GM23338 (cell line): Measurements from ENCODE around the gene GLRB. TPM values are rescaled to one million over a fixed set of nuclear protein-coding genes. Genes with fewer than 3 reads are reported as not detected.

ENCODE experiments used
- ATAC-seq: fragments of 200-7000 bp; cut with Tn5 transposase; 3 replicates; pipeline ENCODE4 v1.9.1; 2020
- DNase-seq: peaks from one replicate; pipeline ENCODE4 v3.0.0-alpha.2; 2015; ENCODE audit warnings: low spot score
- H2AFZ ChIP-seq: fragments of 200-600 bp; sonication (generic); 2 replicates; pipeline ENCODE4 v1.8.0; 2016; ENCODE audit warnings: antibody characterized with exemption, mild to moderate bottlenecking, moderate library complexity
- H3F3A ChIP-seq: fragments of 200-600 bp; sonication (generic); replicated peaks from 2 replicates; pipeline ENCODE4 v1.8.0; 2017; ENCODE audit warnings: antibody characterized with exemption, mixed run types, low read depth
- H3K27ac ChIP-seq: fragments of 200-600 bp; sonication (generic); 2 replicates; pipeline ENCODE4 v1.6.1; 2016; ENCODE audit warnings: low read depth
- H3K27me3 ChIP-seq: fragments of 200-600 bp; sonication (generic); 2 replicates; pipeline ENCODE4 v1.8.0; 2016; ENCODE audit warnings: mild to moderate bottlenecking, mixed run types, moderate library complexity; ENCODE audit not compliant: insufficient read depth
- H3K36me3 ChIP-seq: fragments of 200-600 bp; sonication (generic); 2 replicates; pipeline ENCODE4 v1.8.0; 2016; ENCODE audit warnings: mild to moderate bottlenecking; ENCODE audit not compliant: insufficient read depth
- H3K4me1 ChIP-seq: fragments of 200-600 bp; sonication (generic); 2 replicates; pipeline ENCODE4 v1.8.0; 2016; ENCODE audit warnings: mild to moderate bottlenecking, moderate library complexity; ENCODE audit not compliant: insufficient read depth
- H3K4me2 ChIP-seq: fragments of 200-600 bp; sonication (generic); 2 replicates; pipeline ENCODE4 v1.7.1; 2017; ENCODE audit warnings: mixed run types
- H3K4me3 ChIP-seq: fragments of 200-600 bp; sonication (generic); 2 replicates; pipeline ENCODE4 v1.6.1; 2016; ENCODE audit warnings: mixed run types
- H3K79me2 ChIP-seq: fragments of 200-600 bp; sonication (generic); replicated peaks from 2 replicates; pipeline ENCODE4 v1.8.0; 2017; ENCODE audit warnings: mild to moderate bottlenecking; ENCODE audit not compliant: insufficient read depth
- H3K9me2 ChIP-seq: fragments of 200-600 bp; sonication (generic); 2 replicates; pipeline ENCODE4 v1.8.0; 2017; ENCODE audit not compliant: insufficient read depth
- H4K20me1 ChIP-seq: fragments of 200-600 bp; sonication (generic); replicated peaks from 2 replicates; pipeline ENCODE4 v1.8.0; 2017; ENCODE audit warnings: mild to moderate bottlenecking; ENCODE audit not compliant: insufficient read depth
- H3K27ac Mint-ChIP-seq: 2 replicates; pipeline ENCODE4 v1.8.0; 2020; ENCODE audit warnings: inconsistent platforms, mild to moderate bottlenecking, moderate library complexity, mixed read lengths
- H3K27me3 Mint-ChIP-seq: 3 replicates; pipeline ENCODE4 v1.8.0; 2022; ENCODE audit warnings: low read depth, mild to moderate bottlenecking, moderate library complexity, mixed read lengths, inconsistent platforms; ENCODE audit not compliant: insufficient read depth, poor library complexity
- H3K36me3 Mint-ChIP-seq: 3 replicates; pipeline ENCODE4 v1.8.0; 2021; ENCODE audit warnings: low read depth, mild to moderate bottlenecking, inconsistent platforms, moderate library complexity, mixed read lengths
- H3K4me1 Mint-ChIP-seq: 3 replicates; pipeline ENCODE4 v1.8.0; 2020; ENCODE audit warnings: mild to moderate bottlenecking, inconsistent platforms, mixed read lengths
- H3K4me3 Mint-ChIP-seq: 3 replicates; pipeline ENCODE4 v1.8.0; 2021; ENCODE audit warnings: moderate library complexity, mild to moderate bottlenecking, inconsistent platforms, mixed read lengths
- H3K9me3 Mint-ChIP-seq: 3 replicates; pipeline ENCODE4 v1.8.0; 2020; ENCODE audit warnings: moderate library complexity, mild to moderate bottlenecking, inconsistent platforms, mixed read lengths
- CREB1 ChIP-seq: fragments of 250-450 bp; sonication (Bioruptor Pico); IDR thresholded peaks from 2 replicates; pipeline ENCODE4 v1.5.0; 2020; ENCODE audit warnings: low read depth, mild to moderate bottlenecking, moderate library complexity
- CTCF ChIP-seq, 2 experiments: fragments of 200-600 bp in 1 of 2; sonication (generic) in 1 of 2; conservative IDR thresholded peaks; 2 replicates each; pipeline versions ENCODE4 v1.5.1 to v1.6.1; 2016 to 2017; ENCODE audit warnings: antibody characterized with exemption in 2 of 2, low read depth in 2 of 2, mild to moderate bottlenecking in 2 of 2, moderate library complexity in 1 of 2
- EZH2phosphoT487 ChIP-seq: fragments of 200-600 bp; sonication (generic); IDR thresholded peaks from one replicate; pipeline ENCODE4 v1.8.1; 2018; ENCODE audit warnings: antibody characterized with exemption; ENCODE audit not compliant: unreplicated experiment
- POLR2AphosphoS5 ChIP-seq: IDR thresholded peaks from 2 replicates; pipeline ENCODE4 v1.6.1; 2016; ENCODE audit warnings: antibody characterized with exemption, low read depth
- ZNF114 ChIP-seq: fragments of 250-450 bp; sonication (Bioruptor Pico); IDR thresholded peaks from 2 replicates; pipeline ENCODE4 v1.5.0; 2020; ENCODE audit warnings: mild to moderate bottlenecking, moderate library complexity
- polyA plus RNA-seq: library from polyadenylated mRNA; unstranded; fragments of >200 nt; fragmentation: Nextera tagmentation; extraction: Ambion mirVana; gene quantifications from 2 replicates; pipeline ENCODE4 v1.2.1, GENCODE V29; 2016
- total RNA-seq: library from RNA; depleted of rRNA; stranded (reverse); fragments of >200 nt; shearing (Covaris generic); gene quantifications from 2 replicates; pipeline ENCODE4 v1.2.3, GENCODE V29; 2014
- TF ChIP-seq, protein P1 (sequence below): IDR thresholded peaks from one replicate; pipeline ENCODE4 v1.6.1; 2018; ENCODE audit warnings: antibody characterized with exemption; ENCODE audit not compliant: unreplicated experiment

The GLRB gene
- total and polyA plus RNA-seq, 2 experiments from 2014 or later, result 1.0 to 1.3 TPM

GRCh38 chr4:157185363-157185762, 109.4 kb downstream of the GLRB start (continued):
- TF ChIP-seq EZH2phosphoT487, result no peak
- TF ChIP-seq, protein P1, sequence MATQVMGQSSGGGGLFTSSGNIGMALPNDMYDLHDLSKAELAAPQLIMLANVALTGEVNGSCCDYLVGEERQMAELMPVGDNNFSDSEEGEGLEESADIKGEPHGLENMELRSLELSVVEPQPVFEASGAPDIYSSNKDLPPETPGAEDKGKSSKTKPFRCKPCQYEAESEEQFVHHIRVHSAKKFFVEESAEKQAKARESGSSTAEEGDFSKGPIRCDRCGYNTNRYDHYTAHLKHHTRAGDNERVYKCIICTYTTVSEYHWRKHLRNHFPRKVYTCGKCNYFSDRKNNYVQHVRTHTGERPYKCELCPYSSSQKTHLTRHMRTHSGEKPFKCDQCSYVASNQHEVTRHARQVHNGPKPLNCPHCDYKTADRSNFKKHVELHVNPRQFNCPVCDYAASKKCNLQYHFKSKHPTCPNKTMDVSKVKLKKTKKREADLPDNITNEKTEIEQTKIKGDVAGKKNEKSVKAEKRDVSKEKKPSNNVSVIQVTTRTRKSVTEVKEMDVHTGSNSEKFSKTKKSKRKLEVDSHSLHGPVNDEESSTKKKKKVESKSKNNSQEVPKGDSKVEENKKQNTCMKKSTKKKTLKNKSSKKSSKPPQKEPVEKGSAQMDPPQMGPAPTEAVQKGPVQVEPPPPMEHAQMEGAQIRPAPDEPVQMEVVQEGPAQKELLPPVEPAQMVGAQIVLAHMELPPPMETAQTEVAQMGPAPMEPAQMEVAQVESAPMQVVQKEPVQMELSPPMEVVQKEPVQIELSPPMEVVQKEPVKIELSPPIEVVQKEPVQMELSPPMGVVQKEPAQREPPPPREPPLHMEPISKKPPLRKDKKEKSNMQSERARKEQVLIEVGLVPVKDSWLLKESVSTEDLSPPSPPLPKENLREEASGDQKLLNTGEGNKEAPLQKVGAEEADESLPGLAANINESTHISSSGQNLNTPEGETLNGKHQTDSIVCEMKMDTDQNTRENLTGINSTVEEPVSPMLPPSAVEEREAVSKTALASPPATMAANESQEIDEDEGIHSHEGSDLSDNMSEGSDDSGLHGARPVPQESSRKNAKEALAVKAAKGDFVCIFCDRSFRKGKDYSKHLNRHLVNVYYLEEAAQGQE, result no peak

- Mint-ChIP-seq H3K4me3 (no peak overlapping the region), H3K27me3 (no peaks in the 10 kb centered on the region), H3K4me1 (peaks cover 19% of the 10 kb centered on the region), H3K27ac (no peak overlapping the region), H3K36me3 (no peaks in the 10 kb centered on the region), H3K9me3 (no peaks in the 10 kb centered on the region; the same call in 2 of the 3 replicates)
- Histone ChIP-seq H4K20me1 (no peaks in the 10 kb centered on the region), H3K27ac (no peak overlapping the region), H3K4me3 (no peak overlapping the region), H3K27me3 (no peaks in the 10 kb centered on the region), H3K4me1 (peaks cover 11% of the 10 kb centered on the region), H3F3A (no peaks in the 10 kb centered on the region), H3K36me3 (no peaks in the 10 kb centered on the region), H3K4me2 (no peak overlapping the region), H3K79me2 (no peaks in the 10 kb centered on the region), H2AFZ (no peak overlapping the region), H3K9me2 (no peaks in the 10 kb centered on the region)
- no peak for DNase-seq
- TF ChIP-seq CREB1 (no peak), EZH2phosphoT487 (no peak), POLR2AphosphoS5 (no peak), CTCF (conservative IDR thresholded peaks at IDR 0.05; ENCODE audit: low read depth in 2 of 2) (no peak), ZNF114 (CRISPR knock-in tag) (no peak)
- TF ChIP-seq, protein P1, result no peak
- no peak for ATAC-seq
These were observed 119.4 kb downstream of the GLRB start for GRCh38 chr4:157195374-157195773.
